ENCODE measurements around the gene ADAMTSL3.

Gene ADAMTSL3

DNA sequence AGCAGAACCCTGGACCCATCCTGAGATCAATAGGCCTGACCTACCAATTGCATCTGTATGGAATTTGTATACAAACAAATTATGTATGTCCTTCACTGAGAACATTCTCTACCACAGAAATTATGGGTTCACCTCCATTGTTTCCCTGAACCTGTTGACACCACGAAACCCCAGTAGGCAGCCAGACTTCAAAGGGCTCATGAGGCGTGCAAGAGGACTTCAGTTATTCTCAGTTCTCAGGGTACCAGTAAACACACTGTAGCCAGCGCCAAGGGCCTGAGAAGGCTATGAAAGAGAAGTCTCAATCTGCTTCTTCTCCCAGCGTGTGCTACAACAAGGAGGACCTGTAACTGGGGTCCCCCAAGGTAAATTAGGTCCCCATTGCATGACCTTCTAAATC lies 326.7 kb downstream of the ADAMTSL3 start:
- TF ChIP-seq, protein P1, sequence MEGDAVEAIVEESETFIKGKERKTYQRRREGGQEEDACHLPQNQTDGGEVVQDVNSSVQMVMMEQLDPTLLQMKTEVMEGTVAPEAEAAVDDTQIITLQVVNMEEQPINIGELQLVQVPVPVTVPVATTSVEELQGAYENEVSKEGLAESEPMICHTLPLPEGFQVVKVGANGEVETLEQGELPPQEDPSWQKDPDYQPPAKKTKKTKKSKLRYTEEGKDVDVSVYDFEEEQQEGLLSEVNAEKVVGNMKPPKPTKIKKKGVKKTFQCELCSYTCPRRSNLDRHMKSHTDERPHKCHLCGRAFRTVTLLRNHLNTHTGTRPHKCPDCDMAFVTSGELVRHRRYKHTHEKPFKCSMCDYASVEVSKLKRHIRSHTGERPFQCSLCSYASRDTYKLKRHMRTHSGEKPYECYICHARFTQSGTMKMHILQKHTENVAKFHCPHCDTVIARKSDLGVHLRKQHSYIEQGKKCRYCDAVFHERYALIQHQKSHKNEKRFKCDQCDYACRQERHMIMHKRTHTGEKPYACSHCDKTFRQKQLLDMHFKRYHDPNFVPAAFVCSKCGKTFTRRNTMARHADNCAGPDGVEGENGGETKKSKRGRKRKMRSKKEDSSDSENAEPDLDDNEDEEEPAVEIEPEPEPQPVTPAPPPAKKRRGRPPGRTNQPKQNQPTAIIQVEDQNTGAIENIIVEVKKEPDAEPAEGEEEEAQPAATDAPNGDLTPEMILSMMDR (IDR thresholded peaks at IDR 0.05; ENCODE audit: low read depth, low read length, missing control alignments), result no peak
- DNase-seq (ENCODE audit: low read depth), result no peak
- no peak overlapping the region for H3K4me3 ChIP-seq (ENCODE audit: low read depth, low read length)

DNA sequence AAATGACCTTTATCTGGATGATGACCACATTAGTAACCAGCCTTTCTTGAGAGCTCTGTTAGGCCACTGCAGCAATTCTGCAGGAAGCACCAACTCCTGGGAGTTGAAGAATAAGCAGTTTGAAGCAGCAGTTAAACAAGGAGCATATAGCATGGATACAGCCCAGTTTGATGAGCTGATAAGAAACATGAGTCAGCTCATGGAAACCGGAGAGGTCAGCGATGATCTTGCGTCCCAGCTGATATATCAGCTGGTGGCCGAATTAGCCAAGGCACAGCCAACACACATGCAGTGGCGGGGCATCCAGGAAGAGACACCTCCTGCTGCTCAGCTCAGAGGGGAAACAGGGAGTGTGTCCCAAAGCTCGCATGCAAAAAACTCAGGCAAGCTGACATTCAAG lies 328.8 kb downstream of the ADAMTSL3 start:
- TF ChIP-seq, protein P1 (IDR thresholded peaks at IDR 0.05; ENCODE audit: low read depth, low read length, missing control alignments), result no peak
- no peak for DNase-seq (ENCODE audit: low read depth)
- no peak overlapping the region for H3K4me3 ChIP-seq (ENCODE audit: low read depth, low read length)

DNA sequence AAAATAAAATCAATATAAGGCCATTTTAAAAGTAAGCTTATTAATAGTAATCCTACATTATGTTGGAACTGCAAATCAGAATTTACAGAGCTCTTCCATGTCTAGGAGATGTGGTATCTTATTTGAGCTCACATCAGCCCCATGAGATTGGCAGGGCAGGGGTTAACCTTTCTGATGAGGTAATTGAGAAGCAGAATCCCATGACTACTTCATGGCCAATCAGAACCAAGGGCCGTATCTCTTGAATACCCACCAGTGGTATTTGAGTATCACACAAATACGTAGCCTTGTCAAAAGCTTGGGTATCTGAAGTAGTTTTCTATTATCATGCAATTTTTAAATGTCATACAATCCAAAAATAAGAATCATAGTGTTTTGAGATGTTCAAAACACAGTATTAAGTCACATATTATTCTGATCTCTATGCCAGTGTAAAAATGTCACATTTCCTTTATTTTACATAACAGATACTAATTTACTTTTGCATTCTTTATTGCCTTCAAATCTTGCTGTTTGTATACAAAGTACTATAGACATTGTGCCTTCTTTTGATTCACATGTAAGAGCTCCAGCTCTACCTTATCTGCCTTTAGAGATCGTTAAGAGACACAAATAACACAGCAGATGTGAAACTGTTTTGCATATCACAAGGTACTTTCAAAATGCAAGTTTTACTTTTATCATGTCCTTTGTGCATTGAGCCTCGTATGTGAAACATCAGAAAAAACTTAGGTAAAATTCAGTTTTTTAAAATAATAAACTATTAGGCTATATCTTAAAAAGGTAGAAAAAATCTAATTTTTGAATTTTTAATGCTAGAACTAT lies 329.9 kb downstream of the ADAMTSL3 start:
- TF ChIP-seq, protein P1 (IDR thresholded peaks at IDR 0.05; ENCODE audit: low read depth, low read length, missing control alignments), result no peak
- H3K4me3 ChIP-seq (ENCODE audit: low read depth, low read length), result no peak overlapping the region
- DNase-seq (ENCODE audit: low read depth), result peak; percentile 57

DNA sequence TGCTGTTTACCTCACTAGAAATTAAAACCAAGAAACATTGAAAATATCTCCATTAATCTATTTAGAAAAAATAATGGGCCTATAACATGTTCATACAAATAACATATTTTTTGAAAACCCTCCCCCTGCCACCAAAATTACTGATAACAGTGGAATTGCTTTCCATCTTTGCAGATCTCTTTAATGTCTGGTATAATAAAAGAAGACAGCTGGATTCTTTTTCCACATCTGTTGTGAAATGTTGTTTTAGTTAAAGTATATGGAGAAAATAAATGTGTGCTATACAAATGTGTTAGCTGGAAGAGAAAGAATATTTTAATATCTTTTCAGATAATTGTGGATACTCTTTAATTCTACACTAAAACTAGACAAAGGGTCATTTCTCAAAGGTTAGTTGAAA lies 330.7 kb downstream of the ADAMTSL3 start:
- DNase-seq (ENCODE audit: low read depth), result no peak
- TF ChIP-seq, protein P1 (IDR thresholded peaks at IDR 0.05; ENCODE audit: low read depth, low read length, missing control alignments), result no peak
- no peak overlapping the region for H3K4me3 ChIP-seq (ENCODE audit: low read depth, low read length)

DNA sequence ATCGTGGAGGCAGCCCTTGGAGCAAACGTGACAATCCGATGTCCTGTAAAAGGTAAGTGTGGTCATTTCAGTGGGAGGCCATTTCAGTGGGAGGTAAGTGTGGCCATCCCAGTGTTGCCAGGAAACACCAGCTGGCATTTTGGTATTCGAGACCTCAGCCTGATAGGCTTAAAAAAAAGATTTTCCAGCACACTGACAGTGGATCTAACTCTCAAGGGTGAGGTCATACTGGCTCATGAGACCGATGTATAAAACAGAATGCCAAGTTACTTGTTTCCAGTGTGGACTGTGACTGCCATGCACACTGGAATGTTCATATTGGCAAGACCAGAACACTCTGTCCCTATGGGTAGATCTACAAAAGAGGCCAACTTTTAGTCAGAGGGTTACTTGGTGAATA lies 337.2 kb downstream of the ADAMTSL3 start:
- DNase-seq (ENCODE audit: low read depth), result no peak
- TF ChIP-seq, protein P1 (IDR thresholded peaks at IDR 0.05; ENCODE audit: low read depth, low read length, missing control alignments), result no peak
- no peak overlapping the region for H3K4me3 ChIP-seq (ENCODE audit: low read depth, low read length)

DNA sequence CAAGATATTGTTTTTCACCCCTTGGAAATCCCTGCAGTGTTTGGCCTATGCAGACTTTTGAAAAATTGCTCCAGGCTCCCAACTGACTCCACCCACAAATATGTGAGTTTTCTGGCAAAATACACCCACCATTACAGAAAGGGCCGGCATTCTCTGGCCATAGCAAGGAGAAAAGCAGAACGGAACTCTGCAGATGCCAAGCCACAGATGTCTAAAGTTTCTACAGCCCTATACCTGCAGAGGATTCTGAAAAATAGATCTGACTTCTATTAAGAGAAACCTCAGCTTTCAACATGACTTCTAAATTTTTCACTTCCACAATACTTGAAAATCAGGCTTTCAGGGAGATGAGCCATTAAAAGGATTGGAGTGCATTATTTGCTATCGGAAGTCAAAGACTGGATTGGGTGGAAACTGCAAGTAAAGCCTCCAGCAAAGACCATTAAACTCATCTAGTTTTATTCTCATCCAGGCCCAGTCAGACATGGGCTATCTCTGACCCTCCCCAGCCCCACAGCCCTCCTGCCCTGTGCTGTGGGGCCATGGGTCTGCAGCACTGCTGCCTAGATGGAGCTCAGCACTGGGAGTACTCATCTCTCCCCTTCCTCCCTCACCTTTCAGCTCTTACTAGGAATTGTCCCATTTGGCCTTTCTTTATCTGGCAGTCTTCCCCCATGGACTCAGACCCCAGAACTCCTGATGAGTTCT lies 338.6 kb downstream of the ADAMTSL3 start:
- DNase-seq (ENCODE audit: low read depth), result peak; percentile 43
- H3K4me3 ChIP-seq (ENCODE audit: low read depth, low read length), result no peak overlapping the region
- TF ChIP-seq, protein P1 (IDR thresholded peaks at IDR 0.05; ENCODE audit: low read depth, low read length, missing control alignments), result no peak

Data from GM12864 (cell line).